ENCODE data around the gene PON2. TPM values are rescaled to one million over a fixed set of nuclear protein-coding genes. Genes with fewer than 3 reads are reported as not detected.

The PON2 gene
- total and polyA plus RNA-seq, 2 of the 8 experiments (the other 6 are each of a cell fraction or from before 2014, with no cell fraction given) = 20.6 to 31.0 TPM

DNA sequence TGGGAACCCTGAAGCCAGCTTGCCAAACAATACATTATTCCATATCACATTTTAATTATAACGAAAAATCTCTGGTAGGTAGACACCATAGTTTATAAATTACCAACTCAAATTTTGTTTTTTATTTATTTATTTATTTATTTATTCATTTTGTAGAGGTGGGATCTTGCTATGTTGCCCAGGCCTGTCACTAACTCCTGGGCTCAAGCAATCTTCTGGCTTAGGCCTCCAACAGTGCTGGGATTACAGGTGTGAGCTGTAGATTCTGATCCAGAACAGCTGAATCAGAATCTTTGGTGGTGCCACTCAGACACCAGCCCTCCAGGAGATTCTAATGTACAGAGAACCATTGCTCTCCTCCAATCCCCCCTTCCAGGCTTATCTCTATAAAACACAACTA, 1.7 kb downstream of the PON2 start (continued):
- TF ChIP-seq, protein P1, sequence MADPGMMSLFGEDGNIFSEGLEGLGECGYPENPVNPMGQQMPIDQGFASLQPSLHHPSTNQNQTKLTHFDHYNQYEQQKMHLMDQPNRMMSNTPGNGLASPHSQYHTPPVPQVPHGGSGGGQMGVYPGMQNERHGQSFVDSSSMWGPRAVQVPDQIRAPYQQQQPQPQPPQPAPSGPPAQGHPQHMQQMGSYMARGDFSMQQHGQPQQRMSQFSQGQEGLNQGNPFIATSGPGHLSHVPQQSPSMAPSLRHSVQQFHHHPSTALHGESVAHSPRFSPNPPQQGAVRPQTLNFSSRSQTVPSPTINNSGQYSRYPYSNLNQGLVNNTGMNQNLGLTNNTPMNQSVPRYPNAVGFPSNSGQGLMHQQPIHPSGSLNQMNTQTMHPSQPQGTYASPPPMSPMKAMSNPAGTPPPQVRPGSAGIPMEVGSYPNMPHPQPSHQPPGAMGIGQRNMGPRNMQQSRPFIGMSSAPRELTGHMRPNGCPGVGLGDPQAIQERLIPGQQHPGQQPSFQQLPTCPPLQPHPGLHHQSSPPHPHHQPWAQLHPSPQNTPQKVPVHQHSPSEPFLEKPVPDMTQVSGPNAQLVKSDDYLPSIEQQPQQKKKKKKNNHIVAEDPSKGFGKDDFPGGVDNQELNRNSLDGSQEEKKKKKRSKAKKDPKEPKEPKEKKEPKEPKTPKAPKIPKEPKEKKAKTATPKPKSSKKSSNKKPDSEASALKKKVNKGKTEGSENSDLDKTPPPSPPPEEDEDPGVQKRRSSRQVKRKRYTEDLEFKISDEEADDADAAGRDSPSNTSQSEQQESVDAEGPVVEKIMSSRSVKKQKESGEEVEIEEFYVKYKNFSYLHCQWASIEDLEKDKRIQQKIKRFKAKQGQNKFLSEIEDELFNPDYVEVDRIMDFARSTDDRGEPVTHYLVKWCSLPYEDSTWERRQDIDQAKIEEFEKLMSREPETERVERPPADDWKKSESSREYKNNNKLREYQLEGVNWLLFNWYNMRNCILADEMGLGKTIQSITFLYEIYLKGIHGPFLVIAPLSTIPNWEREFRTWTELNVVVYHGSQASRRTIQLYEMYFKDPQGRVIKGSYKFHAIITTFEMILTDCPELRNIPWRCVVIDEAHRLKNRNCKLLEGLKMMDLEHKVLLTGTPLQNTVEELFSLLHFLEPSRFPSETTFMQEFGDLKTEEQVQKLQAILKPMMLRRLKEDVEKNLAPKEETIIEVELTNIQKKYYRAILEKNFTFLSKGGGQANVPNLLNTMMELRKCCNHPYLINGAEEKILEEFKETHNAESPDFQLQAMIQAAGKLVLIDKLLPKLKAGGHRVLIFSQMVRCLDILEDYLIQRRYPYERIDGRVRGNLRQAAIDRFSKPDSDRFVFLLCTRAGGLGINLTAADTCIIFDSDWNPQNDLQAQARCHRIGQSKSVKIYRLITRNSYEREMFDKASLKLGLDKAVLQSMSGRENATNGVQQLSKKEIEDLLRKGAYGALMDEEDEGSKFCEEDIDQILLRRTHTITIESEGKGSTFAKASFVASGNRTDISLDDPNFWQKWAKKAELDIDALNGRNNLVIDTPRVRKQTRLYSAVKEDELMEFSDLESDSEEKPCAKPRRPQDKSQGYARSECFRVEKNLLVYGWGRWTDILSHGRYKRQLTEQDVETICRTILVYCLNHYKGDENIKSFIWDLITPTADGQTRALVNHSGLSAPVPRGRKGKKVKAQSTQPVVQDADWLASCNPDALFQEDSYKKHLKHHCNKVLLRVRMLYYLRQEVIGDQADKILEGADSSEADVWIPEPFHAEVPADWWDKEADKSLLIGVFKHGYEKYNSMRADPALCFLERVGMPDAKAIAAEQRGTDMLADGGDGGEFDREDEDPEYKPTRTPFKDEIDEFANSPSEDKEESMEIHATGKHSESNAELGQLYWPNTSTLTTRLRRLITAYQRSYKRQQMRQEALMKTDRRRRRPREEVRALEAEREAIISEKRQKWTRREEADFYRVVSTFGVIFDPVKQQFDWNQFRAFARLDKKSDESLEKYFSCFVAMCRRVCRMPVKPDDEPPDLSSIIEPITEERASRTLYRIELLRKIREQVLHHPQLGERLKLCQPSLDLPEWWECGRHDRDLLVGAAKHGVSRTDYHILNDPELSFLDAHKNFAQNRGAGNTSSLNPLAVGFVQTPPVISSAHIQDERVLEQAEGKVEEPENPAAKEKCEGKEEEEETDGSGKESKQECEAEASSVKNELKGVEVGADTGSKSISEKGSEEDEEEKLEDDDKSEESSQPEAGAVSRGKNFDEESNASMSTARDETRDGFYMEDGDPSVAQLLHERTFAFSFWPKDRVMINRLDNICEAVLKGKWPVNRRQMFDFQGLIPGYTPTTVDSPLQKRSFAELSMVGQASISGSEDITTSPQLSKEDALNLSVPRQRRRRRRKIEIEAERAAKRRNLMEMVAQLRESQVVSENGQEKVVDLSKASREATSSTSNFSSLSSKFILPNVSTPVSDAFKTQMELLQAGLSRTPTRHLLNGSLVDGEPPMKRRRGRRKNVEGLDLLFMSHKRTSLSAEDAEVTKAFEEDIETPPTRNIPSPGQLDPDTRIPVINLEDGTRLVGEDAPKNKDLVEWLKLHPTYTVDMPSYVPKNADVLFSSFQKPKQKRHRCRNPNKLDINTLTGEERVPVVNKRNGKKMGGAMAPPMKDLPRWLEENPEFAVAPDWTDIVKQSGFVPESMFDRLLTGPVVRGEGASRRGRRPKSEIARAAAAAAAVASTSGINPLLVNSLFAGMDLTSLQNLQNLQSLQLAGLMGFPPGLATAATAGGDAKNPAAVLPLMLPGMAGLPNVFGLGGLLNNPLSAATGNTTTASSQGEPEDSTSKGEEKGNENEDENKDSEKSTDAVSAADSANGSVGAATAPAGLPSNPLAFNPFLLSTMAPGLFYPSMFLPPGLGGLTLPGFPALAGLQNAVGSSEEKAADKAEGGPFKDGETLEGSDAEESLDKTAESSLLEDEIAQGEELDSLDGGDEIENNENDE (IDR thresholded peaks at IDR 0.05; ENCODE audit: insufficient replicate concordance, low read length) = no peak
- TF ChIP-seq KDM4A (IDR thresholded peaks at IDR 0.05; ENCODE audit: low read depth, low read length, severe bottlenecking) (no peak), SUZ12 (IDR thresholded peaks at IDR 0.05; ENCODE audit: low read length) (no peak), SIN3A (conservative IDR thresholded peaks at IDR 0.05 in 1 of 2, IDR thresholded peaks at IDR 0.05 in 1 of 2; ENCODE audit: low read depth in 1 of 2, low read length in 2 of 2) (no peak), KDM5A (IDR thresholded peaks at IDR 0.05; ENCODE audit: low read length) (no peak), HDAC2 (IDR thresholded peaks at IDR 0.05; ENCODE audit: borderline replicate concordance in 1 of 2, low read depth in 2 of 2, low read length in 2 of 2) (no peak)
